ENCODE results near the gene ZSCAN5A. TPM values are rescaled to one million over a fixed set of nuclear protein-coding genes. Genes with fewer than 3 reads are reported as not detected.

The ZSCAN5A gene
- total and polyA plus RNA-seq, 9 of the 15 experiments (the other 6 are each of a cell fraction or from before 2014, with no cell fraction given), result 5.8 to 15.3 (median 11.8) TPM

DNA sequence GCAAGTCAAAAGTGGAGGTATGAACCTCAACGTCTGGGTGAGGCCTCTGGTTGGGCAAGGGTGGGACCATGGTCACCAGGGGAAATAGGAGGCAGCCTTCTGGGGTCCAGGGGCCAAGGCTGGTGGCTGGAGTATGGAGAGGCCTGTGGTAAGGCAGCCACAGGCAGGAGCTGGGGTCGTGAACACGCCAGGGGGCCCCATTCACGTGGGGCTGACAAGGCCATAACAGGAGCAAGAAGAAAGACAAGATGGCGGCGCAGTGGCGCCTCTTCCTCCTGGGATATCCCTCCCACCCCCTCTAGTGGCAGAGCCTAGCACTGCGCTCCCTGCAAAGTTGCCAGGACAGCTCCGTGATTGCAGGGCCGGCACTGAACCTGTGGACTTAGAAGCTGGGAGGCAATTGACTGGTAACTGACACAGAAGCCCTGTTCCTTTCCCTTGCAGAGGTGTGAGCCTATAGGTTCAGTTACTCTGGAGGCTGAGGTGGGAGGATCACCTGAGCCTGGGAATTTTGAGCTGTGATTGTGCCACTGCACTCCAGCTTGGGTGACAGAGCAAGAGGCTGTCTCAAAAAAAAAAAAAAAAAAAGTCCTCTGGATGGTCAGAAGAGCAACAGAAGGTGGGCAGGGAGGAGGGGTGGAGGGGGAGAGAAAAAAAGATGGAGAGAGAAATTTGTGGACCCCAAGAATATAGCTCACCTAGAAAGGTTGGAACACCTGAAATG is 61.8 kb downstream of the ZSCAN5A start (continued):
- TF ChIP-seq TGIF2 (CRISPR knock-in tag; IDR thresholded peaks at IDR 0.05), result no peak
- TF ChIP-seq ELF2 (CRISPR knock-in tag; IDR thresholded peaks at IDR 0.05), result no peak
- TF ChIP-seq, protein P1, sequence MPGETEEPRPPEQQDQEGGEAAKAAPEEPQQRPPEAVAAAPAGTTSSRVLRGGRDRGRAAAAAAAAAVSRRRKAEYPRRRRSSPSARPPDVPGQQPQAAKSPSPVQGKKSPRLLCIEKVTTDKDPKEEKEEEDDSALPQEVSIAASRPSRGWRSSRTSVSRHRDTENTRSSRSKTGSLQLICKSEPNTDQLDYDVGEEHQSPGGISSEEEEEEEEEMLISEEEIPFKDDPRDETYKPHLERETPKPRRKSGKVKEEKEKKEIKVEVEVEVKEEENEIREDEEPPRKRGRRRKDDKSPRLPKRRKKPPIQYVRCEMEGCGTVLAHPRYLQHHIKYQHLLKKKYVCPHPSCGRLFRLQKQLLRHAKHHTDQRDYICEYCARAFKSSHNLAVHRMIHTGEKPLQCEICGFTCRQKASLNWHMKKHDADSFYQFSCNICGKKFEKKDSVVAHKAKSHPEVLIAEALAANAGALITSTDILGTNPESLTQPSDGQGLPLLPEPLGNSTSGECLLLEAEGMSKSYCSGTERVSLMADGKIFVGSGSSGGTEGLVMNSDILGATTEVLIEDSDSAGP (CRISPR knock-in tag; IDR thresholded peaks at IDR 0.05), result no peak
- no peak for TF ChIP-seq CBX2 (IDR thresholded peaks at IDR 0.05; ENCODE audit: insufficient read depth, low read length, poor library complexity, severe bottlenecking)
- TF ChIP-seq, protein P2, sequence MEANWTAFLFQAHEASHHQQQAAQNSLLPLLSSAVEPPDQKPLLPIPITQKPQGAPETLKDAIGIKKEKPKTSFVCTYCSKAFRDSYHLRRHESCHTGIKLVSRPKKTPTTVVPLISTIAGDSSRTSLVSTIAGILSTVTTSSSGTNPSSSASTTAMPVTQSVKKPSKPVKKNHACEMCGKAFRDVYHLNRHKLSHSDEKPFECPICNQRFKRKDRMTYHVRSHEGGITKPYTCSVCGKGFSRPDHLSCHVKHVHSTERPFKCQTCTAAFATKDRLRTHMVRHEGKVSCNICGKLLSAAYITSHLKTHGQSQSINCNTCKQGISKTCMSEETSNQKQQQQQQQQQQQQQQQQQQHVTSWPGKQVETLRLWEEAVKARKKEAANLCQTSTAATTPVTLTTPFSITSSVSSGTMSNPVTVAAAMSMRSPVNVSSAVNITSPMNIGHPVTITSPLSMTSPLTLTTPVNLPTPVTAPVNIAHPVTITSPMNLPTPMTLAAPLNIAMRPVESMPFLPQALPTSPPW (CRISPR knock-in tag; IDR thresholded peaks at IDR 0.05), result peak; percentile 51
- TF ChIP-seq CBX1 (IDR thresholded peaks at IDR 0.05; ENCODE audit: low read depth), result 0 out of 2 replicates have a peak, but pooled peaks have one; percentile 50
- 0 out of 2 replicates have a peak, but pooled peaks have one; percentile 38 for TF ChIP-seq ZNF79 (CRISPR knock-in tag; IDR thresholded peaks at IDR 0.05; ENCODE audit: low read depth)
- no peak for TF ChIP-seq CCNT2 (IDR thresholded peaks at IDR 0.05; ENCODE audit: borderline replicate concordance, extremely low read depth, insufficient read length, low read depth, low read length)
- TF ChIP-seq, protein P3, sequence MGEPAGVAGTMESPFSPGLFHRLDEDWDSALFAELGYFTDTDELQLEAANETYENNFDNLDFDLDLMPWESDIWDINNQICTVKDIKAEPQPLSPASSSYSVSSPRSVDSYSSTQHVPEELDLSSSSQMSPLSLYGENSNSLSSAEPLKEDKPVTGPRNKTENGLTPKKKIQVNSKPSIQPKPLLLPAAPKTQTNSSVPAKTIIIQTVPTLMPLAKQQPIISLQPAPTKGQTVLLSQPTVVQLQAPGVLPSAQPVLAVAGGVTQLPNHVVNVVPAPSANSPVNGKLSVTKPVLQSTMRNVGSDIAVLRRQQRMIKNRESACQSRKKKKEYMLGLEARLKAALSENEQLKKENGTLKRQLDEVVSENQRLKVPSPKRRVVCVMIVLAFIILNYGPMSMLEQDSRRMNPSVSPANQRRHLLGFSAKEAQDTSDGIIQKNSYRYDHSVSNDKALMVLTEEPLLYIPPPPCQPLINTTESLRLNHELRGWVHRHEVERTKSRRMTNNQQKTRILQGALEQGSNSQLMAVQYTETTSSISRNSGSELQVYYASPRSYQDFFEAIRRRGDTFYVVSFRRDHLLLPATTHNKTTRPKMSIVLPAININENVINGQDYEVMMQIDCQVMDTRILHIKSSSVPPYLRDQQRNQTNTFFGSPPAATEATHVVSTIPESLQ (CRISPR knock-in tag; IDR thresholded peaks at IDR 0.05), result no peak
- no peak for TF ChIP-seq ZNF696 (CRISPR knock-in tag; conservative IDR thresholded peaks at IDR 0.05)
- no peak for TF ChIP-seq HDAC6 (IDR thresholded peaks at IDR 0.05; ENCODE audit: low read depth, low read length)
- TF ChIP-seq RFX5 (IDR thresholded peaks at IDR 0.05; ENCODE audit: low read depth, low read length), result no peak
- TF ChIP-seq, protein P4, sequence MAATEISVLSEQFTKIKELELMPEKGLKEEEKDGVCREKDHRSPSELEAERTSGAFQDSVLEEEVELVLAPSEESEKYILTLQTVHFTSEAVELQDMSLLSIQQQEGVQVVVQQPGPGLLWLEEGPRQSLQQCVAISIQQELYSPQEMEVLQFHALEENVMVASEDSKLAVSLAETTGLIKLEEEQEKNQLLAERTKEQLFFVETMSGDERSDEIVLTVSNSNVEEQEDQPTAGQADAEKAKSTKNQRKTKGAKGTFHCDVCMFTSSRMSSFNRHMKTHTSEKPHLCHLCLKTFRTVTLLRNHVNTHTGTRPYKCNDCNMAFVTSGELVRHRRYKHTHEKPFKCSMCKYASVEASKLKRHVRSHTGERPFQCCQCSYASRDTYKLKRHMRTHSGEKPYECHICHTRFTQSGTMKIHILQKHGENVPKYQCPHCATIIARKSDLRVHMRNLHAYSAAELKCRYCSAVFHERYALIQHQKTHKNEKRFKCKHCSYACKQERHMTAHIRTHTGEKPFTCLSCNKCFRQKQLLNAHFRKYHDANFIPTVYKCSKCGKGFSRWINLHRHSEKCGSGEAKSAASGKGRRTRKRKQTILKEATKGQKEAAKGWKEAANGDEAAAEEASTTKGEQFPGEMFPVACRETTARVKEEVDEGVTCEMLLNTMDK (IDR thresholded peaks at IDR 0.05; ENCODE audit: borderline replicate concordance, insufficient read depth, low read depth, low read length, poor library complexity, severe bottlenecking), result no peak
- TF ChIP-seq ZNF695 (CRISPR knock-in tag; IDR thresholded peaks at IDR 0.05), result no peak
- TF ChIP-seq BRD9 (IDR thresholded peaks at IDR 0.05; ENCODE audit: low read depth, partially characterized antibody), result no peak
- TF ChIP-seq RFX1 (IDR thresholded peaks at IDR 0.05), result no peak
- no peak for TF ChIP-seq LEF1 (IDR thresholded peaks at IDR 0.05)
- TF ChIP-seq MAFK (IDR thresholded peaks at IDR 0.05; ENCODE audit: low read length), result no peak
- TF ChIP-seq BRD4 (IDR thresholded peaks at IDR 0.05), result 0 out of 2 replicates have a peak, but pooled peaks have one; percentile 40
- TF ChIP-seq ZNF644 (tag; IDR thresholded peaks at IDR 0.05; ENCODE audit: low read depth), result peak; percentile 88

Measured in K562 (cell line).